MM.1S (cell line): ENCODE measurements around the gene C1QTNF7.

Experiments
- DNase-seq: peaks from one replicate; pipeline ENCODE4 v3.0.0-alpha.2; 2015
- H2AFZ ChIP-seq: fragments of 300-600 bp; sonication (generic); 2 replicates; pipeline ENCODE4 v1.6.0; 2016; ENCODE audit warnings: antibody characterized with exemption, low read length
- H3F3A ChIP-seq: fragments of 300-600 bp; sonication (generic); 2 replicates; pipeline ENCODE4 v1.6.1; 2016; ENCODE audit warnings: mild to moderate bottlenecking, antibody characterized with exemption, low read length, moderate library complexity, mixed read lengths; ENCODE audit not compliant: insufficient read depth
- H3K27ac ChIP-seq: fragments of 300-600 bp; sonication (generic); 2 replicates; pipeline ENCODE4 v1.5.1; 2016; ENCODE audit warnings: mild to moderate bottlenecking, low read length
- H3K27me3 ChIP-seq: fragments of 300-600 bp; sonication (generic); replicated peaks from 2 replicates; pipeline ENCODE4 v1.6.0; 2016; ENCODE audit warnings: low read length; ENCODE audit not compliant: insufficient read depth
- H3K36me3 ChIP-seq: fragments of 300-600 bp; sonication (generic); replicated peaks from 2 replicates; pipeline ENCODE4 v1.6.1; 2016; ENCODE audit warnings: mild to moderate bottlenecking, low read length, mixed read lengths; ENCODE audit not compliant: insufficient read depth
- H3K4me1 ChIP-seq: fragments of 300-600 bp; sonication (generic); 2 replicates; pipeline ENCODE4 v1.6.1; 2016; ENCODE audit warnings: low read length, mixed read lengths
- H3K4me2 ChIP-seq: fragments of 300-600 bp; sonication (generic); 2 replicates; pipeline ENCODE4 v1.6.0; 2016; ENCODE audit warnings: low read depth, low read length
- H3K4me3 ChIP-seq: fragments of 300-600 bp; sonication (generic); 2 replicates; pipeline ENCODE4 v1.5.1; 2016; ENCODE audit warnings: low read length, mixed read lengths
- H3K79me2 ChIP-seq: fragments of 300-600 bp; sonication (generic); 2 replicates; pipeline ENCODE4 v1.6.1; 2016; ENCODE audit warnings: mixed run types, low read length, mixed read lengths
- H3K9ac ChIP-seq: fragments of 300-600 bp; sonication (generic); 2 replicates; pipeline ENCODE4 v1.6.1; 2016; ENCODE audit warnings: low read length, mixed read lengths
- H3K9me2 ChIP-seq: fragments of 300-600 bp; sonication (generic); replicated peaks from 2 replicates; pipeline ENCODE4 v1.6.1; 2016; ENCODE audit warnings: mild to moderate bottlenecking, low read length, mixed read lengths; ENCODE audit not compliant: insufficient read depth
- H3K9me3 ChIP-seq: fragments of 300-600 bp; sonication (generic); replicated peaks from 2 replicates; pipeline ENCODE4 v1.6.1; 2016; ENCODE audit warnings: mild to moderate bottlenecking, low read length, mixed read lengths; ENCODE audit not compliant: insufficient read depth
- H4K20me1 ChIP-seq: fragments of 300-600 bp; sonication (generic); 2 replicates; pipeline ENCODE4 v1.6.1; 2016; ENCODE audit warnings: mild to moderate bottlenecking, low read length, moderate library complexity, mixed read lengths; ENCODE audit not compliant: insufficient read depth
- EZH2 ChIP-seq: fragments of 300-600 bp; sonication (generic); optimal IDR thresholded peaks from 2 replicates; pipeline ENCODE3; 2017; ENCODE audit warnings: low read depth, mild to moderate bottlenecking, antibody characterized with exemption, low read length, mixed read lengths
- EZH2phosphoT487 ChIP-seq: fragments of 300-600 bp; sonication (generic); IDR thresholded peaks from 2 replicates; pipeline ENCODE4 v1.6.1; 2018; ENCODE audit warnings: antibody characterized with exemption, low read length
- TF ChIP-seq, protein P1 (sequence below): fragments of 300-600 bp; sonication (generic); IDR thresholded peaks from 2 replicates; pipeline ENCODE4 v1.5.1; 2016; ENCODE audit warnings: antibody characterized with exemption, low read length, mixed read lengths

Gene C1QTNF7

DNA sequence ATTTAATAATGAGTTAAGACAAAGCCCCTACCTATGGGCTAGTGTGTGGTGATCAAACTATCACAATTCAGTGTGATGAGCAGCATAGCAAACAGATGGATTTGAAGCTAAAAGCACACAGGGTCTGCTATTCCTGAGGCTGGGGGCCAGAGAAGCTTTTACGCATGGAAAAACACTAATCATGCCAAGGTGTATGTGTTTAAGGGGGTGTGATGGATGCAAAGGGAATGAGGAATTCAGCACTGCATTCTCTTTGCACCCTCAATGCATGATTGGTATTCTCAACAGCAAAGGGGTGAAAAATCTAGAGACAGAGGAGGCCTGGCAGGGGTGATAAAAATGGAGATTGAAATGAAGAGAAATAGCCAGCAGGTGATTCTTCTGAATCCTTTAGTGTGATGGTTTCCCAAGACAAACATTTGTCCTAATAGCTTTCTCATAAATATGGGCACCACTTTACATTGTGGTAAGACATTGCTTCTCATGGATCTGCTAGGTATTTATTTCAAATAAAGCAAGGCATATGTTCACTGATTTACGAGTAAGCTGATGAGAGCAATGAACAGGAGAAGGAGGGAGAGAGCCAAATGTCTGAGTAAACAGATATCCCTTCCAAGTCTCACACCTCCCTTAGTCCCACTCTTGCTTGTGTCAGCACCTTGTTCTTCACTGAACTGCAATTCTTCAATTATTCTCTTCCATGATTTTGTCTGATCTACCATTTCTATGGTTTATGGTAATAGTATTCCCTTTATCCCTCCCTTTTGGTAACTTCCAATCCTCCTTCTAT lies 15.7 kb downstream of the C1QTNF7 start:
- H3K36me3 ChIP-seq = no peaks in the 10 kb centered on the region

DNA sequence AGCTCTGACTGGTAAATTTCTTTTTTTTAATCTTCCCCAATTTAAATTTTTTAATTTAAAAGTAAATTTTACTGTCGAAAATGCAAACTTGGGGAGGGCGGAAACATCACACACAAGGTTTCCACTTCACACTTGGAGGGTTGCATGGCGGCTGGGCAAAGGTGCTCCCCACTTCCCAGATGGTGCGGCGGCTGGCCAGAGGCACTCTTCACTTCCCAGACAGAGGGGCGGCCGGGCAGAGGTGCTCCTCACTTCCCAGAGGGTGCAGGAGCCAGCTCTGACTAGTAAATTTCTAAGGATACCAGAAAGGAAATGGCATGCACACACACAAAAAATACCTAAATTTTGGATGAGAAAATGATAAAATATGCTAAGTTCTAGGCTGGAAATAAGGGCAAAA lies 16.4 kb downstream of the C1QTNF7 start:
- Histone ChIP-seq H3K36me3 (no peaks in the 10 kb centered on the region), H3K79me2 (no peaks in the 10 kb centered on the region), H3K27me3 (no peaks in the 10 kb centered on the region), H2AFZ (no peak overlapping the region), H3K9ac (no peak overlapping the region), H3K9me2 (no peaks in the 10 kb centered on the region), H3K9me3 (no peaks in the 10 kb centered on the region), H3F3A (no peaks in the 10 kb centered on the region), H3K27ac (no peak overlapping the region), H3K4me3 (no peak overlapping the region), H3K4me2 (no peak overlapping the region), H4K20me1 (no peaks in the 10 kb centered on the region), H3K4me1 (no peaks in the 10 kb centered on the region)
- no peak for DNase-seq
- TF ChIP-seq EZH2phosphoT487 = no peak
- TF ChIP-seq EZH2 = no peak
- TF ChIP-seq, protein P1, sequence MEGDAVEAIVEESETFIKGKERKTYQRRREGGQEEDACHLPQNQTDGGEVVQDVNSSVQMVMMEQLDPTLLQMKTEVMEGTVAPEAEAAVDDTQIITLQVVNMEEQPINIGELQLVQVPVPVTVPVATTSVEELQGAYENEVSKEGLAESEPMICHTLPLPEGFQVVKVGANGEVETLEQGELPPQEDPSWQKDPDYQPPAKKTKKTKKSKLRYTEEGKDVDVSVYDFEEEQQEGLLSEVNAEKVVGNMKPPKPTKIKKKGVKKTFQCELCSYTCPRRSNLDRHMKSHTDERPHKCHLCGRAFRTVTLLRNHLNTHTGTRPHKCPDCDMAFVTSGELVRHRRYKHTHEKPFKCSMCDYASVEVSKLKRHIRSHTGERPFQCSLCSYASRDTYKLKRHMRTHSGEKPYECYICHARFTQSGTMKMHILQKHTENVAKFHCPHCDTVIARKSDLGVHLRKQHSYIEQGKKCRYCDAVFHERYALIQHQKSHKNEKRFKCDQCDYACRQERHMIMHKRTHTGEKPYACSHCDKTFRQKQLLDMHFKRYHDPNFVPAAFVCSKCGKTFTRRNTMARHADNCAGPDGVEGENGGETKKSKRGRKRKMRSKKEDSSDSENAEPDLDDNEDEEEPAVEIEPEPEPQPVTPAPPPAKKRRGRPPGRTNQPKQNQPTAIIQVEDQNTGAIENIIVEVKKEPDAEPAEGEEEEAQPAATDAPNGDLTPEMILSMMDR = no peak

More for the DNA sequence above, 15.7 kb downstream of the C1QTNF7 start:
- no peak overlapping the region for H3K9ac ChIP-seq
- no peak for TF ChIP-seq EZH2
- no peak for TF ChIP-seq EZH2phosphoT487
- TF ChIP-seq, protein P1 = no peak
- no peak overlapping the region for H2AFZ ChIP-seq
- H3K4me2 ChIP-seq = no peak overlapping the region
- H3K9me2 ChIP-seq = no peaks in the 10 kb centered on the region
- no peak overlapping the region for H3K27ac ChIP-seq
- H3K9me3 ChIP-seq = no peaks in the 10 kb centered on the region
- H3K4me1 ChIP-seq = no peaks in the 10 kb centered on the region
- H3K27me3 ChIP-seq = no peaks in the 10 kb centered on the region
- no peaks in the 10 kb centered on the region for H3K79me2 ChIP-seq
- no peaks in the 10 kb centered on the region for H4K20me1 ChIP-seq
- no peaks in the 10 kb centered on the region for H3F3A ChIP-seq
- no peak overlapping the region for H3K4me3 ChIP-seq
- DNase-seq = no peak

DNA sequence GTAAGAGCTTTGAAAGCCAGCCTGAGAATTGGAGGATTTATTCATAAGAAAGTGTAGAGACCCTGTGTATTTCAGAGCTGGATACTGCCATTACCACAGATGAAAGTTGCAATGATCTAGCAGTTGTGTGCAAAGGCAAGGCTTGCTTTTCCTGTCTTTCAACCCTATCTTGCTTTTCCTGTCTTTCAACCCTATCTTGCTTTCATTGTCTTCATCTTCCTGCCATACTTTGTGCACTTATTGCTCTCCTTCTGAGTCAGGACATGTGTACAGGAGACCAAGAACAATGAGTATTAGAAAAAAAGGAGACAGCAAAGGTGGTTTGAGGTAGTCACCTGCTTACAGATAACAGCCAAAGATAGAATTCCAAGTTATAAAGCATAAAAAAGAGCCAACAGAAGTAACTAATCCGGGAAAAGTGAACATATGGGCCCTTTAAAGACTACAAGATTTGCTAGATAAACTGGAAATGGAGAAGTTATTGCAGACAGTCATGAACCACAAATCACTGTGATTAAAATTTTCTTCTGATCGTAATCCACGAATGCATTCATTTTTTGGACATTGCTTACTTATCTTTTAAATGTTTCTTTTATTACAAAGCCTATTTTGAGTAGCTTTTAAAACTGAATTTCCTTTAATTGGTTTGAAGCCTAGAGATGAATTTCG lies 17.2 kb downstream of the C1QTNF7 start:
- no peak overlapping the region for H3K27ac ChIP-seq
- no peak overlapping the region for H3K9ac ChIP-seq
- no peaks in the 10 kb centered on the region for H3K4me1 ChIP-seq
- H3F3A ChIP-seq = no peaks in the 10 kb centered on the region
- H3K9me3 ChIP-seq = no peaks in the 10 kb centered on the region
- H3K4me3 ChIP-seq = no peak overlapping the region
- no peaks in the 10 kb centered on the region for H3K36me3 ChIP-seq
- H3K79me2 ChIP-seq = no peaks in the 10 kb centered on the region
- H3K9me2 ChIP-seq = no peaks in the 10 kb centered on the region
- H3K27me3 ChIP-seq = no peaks in the 10 kb centered on the region
- no peak for DNase-seq
- no peaks in the 10 kb centered on the region for H4K20me1 ChIP-seq
- H3K4me2 ChIP-seq = no peak overlapping the region
- no peak overlapping the region for H2AFZ ChIP-seq
- TF ChIP-seq EZH2phosphoT487 (no peak), EZH2 (no peak)
- TF ChIP-seq, protein P1 = no peak
